Measurements from ENCODE around the gene RALGDS. TPM values are rescaled to one million over a fixed set of nuclear protein-coding genes. Genes with fewer than 3 reads are reported as not detected.
A peak's percentile ranks its signal among the peaks of the same experiment; 100 is the strongest.

RALGDS gene
- total RNA-seq, 1 donor from 2014 or later = 29.2 TPM

GRCh38 chr9:133143639-133144141 lies 22.6 kb upstream of the RALGDS start:
- intact Hi-C loops (cut with micrococcal nuclease) = loop anchor here (1.0 kb wide), 5 partner anchors 10 to 113 kb away; partner anchors contain the start of genes GTF3C5 and RALGDS
- CTCF ChIA-PET = interaction anchor here (0.6 to 8.5 kb wide), 23 partner anchors 8 to 335 kb away, joined by 3 to 369 read pairs (median 5); partner anchors contain the start of genes GBGT1, GFI1B, GTF3C5 and RALGDS
- H3K27me3 Mint-ChIP-seq = no peaks in the 10 kb centered on the region
- H3K27ac Mint-ChIP-seq = peak overlapping the region; percentile 86
- no peak for TF ChIP-seq CTCF (IDR thresholded peaks at IDR 0.05)
- no peak for DNase-seq
- H3K36me3 Mint-ChIP-seq (ENCODE audit: low read depth) = no peaks in the 10 kb centered on the region
- H3K4me3 Mint-ChIP-seq = peak overlapping the region; percentile 80
- H3K9me3 Mint-ChIP-seq = no peaks in the 10 kb centered on the region
- POLR2A ChIA-PET = interaction anchor here (0.9 to 7.9 kb wide), 10 partner anchors 8 to 113 kb away, joined by 4 to 89 read pairs (median 6); partner anchors contain the start of gene GTF3C5
- peaks cover 63% of the 10 kb centered on the region for H3K4me1 Mint-ChIP-seq
- no peak for ATAC-seq (ENCODE audit: low read depth)

- no peaks in the 10 kb centered on the region for H3K9me3 Mint-ChIP-seq
- peak overlapping the region; percentile 69 for H3K27ac Mint-ChIP-seq
- ChIA-PET POLR2A (interaction anchor here (0.9 to 7.9 kb wide), 8 partner anchors 10 to 113 kb away, joined by 4 to 89 read pairs (median 6); partner anchors contain the start of gene GTF3C5), CTCF (interaction anchor here (1.6 to 8.5 kb wide), 4 partner anchors 10 to 38 kb away, joined by 5 to 369 read pairs (median 36); partner anchors contain the start of gene RALGDS)
- H3K4me3 Mint-ChIP-seq = no peak overlapping the region
- ATAC-seq (ENCODE audit: low read depth) (no peak), DNase-seq (no peak)
- intact Hi-C loops (cut with micrococcal nuclease) = no loop called here
- no peaks in the 10 kb centered on the region for H3K36me3 Mint-ChIP-seq (ENCODE audit: low read depth)
- no peak for TF ChIP-seq CTCF (IDR thresholded peaks at IDR 0.05)
- H3K27me3 Mint-ChIP-seq = no peaks in the 10 kb centered on the region
- H3K4me1 Mint-ChIP-seq = peaks cover 57% of the 10 kb centered on the region
Observed at GRCh38 chr9:133142684-133143622, 21.9 kb upstream of the RALGDS start.

GRCh38 chr9:133141833-133142595 lies 21.0 kb upstream of the RALGDS start:
- no peaks in the 10 kb centered on the region for H3K36me3 Mint-ChIP-seq (ENCODE audit: low read depth)
- intact Hi-C loops (cut with micrococcal nuclease) = no loop called here
- no peak for DNase-seq
- no peaks in the 10 kb centered on the region for H3K9me3 Mint-ChIP-seq
- H3K4me3 Mint-ChIP-seq = peak overlapping the region; percentile 24
- peak; percentile 6 for ATAC-seq (ENCODE audit: low read depth)
- TF ChIP-seq CTCF (IDR thresholded peaks at IDR 0.05) = no peak
- peak overlapping the region; percentile 69 for H3K27ac Mint-ChIP-seq
- H3K27me3 Mint-ChIP-seq = no peaks in the 10 kb centered on the region
- CTCF ChIA-PET = interaction anchor here (8.5 kb wide), 1 partner anchor 33 kb away, joined by 369 read pairs; no protein-coding TSS in a partner anchor
- peaks cover 48% of the 10 kb centered on the region for H3K4me1 Mint-ChIP-seq
- POLR2A ChIA-PET = interaction anchor here (7.9 kb wide), 1 partner anchor 26 kb away, joined by 89 read pairs; no protein-coding TSS in a partner anchor

- no peak for TF ChIP-seq CTCF (IDR thresholded peaks at IDR 0.05)
- intact Hi-C loops (cut with micrococcal nuclease) = no loop called here
- CTCF ChIA-PET = no interaction called here
- DNase-seq (no peak), ATAC-seq (ENCODE audit: low read depth) (no peak)
- Mint-ChIP-seq H3K9me3 (no peaks in the 10 kb centered on the region), H3K4me1 (peaks cover 46% of the 10 kb centered on the region), H3K4me3 (no peak overlapping the region), H3K27ac (no peak overlapping the region), H3K27me3 (no peaks in the 10 kb centered on the region), H3K36me3 (ENCODE audit: low read depth) (peaks cover 4% of the 10 kb centered on the region)
- POLR2A ChIA-PET = no interaction called here
Observed at GRCh38 chr9:133140606-133141005, 19.6 kb upstream of the RALGDS start.
